Iris pigment epithelial cell (primary cell): ENCODE results near the gene SOX8.

ENCODE experiments used
- DNase-seq: peaks from one replicate; pipeline ENCODE4 v3.0.0-alpha.2; 2011; ENCODE audit warnings: low read depth

SOX8 gene

GRCh38 chr16:1026784-1027500 lies 45.4 kb downstream of the SOX8 start:
- peak; percentile 6 for DNase-seq

- no peak for DNase-seq
Observed at GRCh38 chr16:1027501-1027815, 45.9 kb downstream of the SOX8 start.

- DNase-seq = no peak
Observed at GRCh38 chr16:1028056-1028455, 46.5 kb downstream of the SOX8 start.

- DNase-seq = no peak
Observed at GRCh38 chr16:1028524-1029258, 47.1 kb downstream of the SOX8 start.

GRCh38 chr16:1029259-1029545 lies 47.6 kb downstream of the SOX8 start:
- no peak for DNase-seq

- no peak for DNase-seq
Observed at GRCh38 chr16:1030473-1030901, 48.9 kb downstream of the SOX8 start.

- no peak for DNase-seq
Observed at GRCh38 chr16:1031666-1032065, 50.1 kb downstream of the SOX8 start.

GRCh38 chr16:1032607-1033006 lies 51.0 kb downstream of the SOX8 start:
- DNase-seq = no peak

GRCh38 chr16:1033128-1033679 lies 51.6 kb downstream of the SOX8 start:
- DNase-seq = no peak

GRCh38 chr16:1034230-1035065 lies 52.9 kb downstream of the SOX8 start:
- DNase-seq = no peak

- DNase-seq = no peak
Observed at GRCh38 chr16:1035066-1035415, 53.5 kb downstream of the SOX8 start.

GRCh38 chr16:1036166-1036565 lies 54.6 kb downstream of the SOX8 start:
- no peak for DNase-seq
